ENCODE measurements around the gene GTPBP3.

The GTPBP3 gene

DNA sequence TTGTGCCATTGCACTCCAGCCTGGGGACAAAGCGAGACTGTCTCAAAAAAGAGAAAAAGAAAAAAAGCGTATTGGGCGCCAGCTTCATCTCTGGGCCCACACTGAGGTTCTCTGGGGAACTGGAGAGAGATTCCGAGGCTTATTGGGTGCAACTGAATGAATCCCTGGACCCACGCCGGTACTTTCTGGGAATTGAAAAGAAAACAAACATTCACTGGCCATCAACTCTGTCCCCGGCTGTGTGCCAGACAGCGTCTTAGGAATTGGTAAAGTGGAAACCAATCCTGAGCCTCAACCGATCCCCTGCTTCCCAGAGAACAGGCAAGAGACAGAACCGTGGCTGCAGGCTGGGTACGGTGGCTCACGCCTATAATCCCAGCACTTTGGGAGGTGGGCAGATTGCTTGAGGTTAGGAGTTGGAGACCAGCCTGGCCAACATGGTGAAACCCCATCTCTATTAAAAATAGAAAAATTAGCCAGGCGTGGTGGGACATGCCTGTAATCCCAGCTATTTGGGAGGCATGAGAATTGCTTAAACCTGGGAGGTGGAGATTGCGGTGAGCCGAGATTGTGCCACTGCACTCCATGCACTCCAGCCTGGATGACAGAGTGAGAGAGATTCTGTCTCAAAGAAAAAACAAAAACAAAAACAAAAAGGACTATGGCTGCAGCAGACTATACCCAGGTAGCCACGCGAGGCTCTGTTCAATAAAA is 11.3 kb upstream of the GTPBP3 start:
- DNase-seq (no peak), ATAC-seq (ENCODE audit: insufficient read depth, low read depth) (no peak)
- no peaks in the 10 kb centered on the region for H3K9me3 ChIP-seq (ENCODE audit: insufficient read depth, low read length, severe bottlenecking)
- H3K4me3 ChIP-seq (ENCODE audit: low read depth in 1 of 2, low read length in 2 of 2): no peak overlapping the region
- no peaks in the 10 kb centered on the region for H3K79me2 ChIP-seq (ENCODE audit: insufficient read depth, low read length)
- H4K20me1 ChIP-seq (ENCODE audit: insufficient read depth, low read length): peaks cover 4% of the 10 kb centered on the region
- H3K36me3 ChIP-seq (ENCODE audit: insufficient read depth, low read length): peaks cover 23% of the 10 kb centered on the region
- H3K27ac ChIP-seq (ENCODE audit: low read length): no peak overlapping the region
- H3K27me3 ChIP-seq (ENCODE audit: insufficient read depth, low read length, poor library complexity): no peaks in the 10 kb centered on the region
- no peak overlapping the region for H3K4me2 ChIP-seq (ENCODE audit: insufficient read depth, low read length)
- no peak overlapping the region for H3K9ac ChIP-seq (ENCODE audit: low read depth, low read length)
- H3K4me1 ChIP-seq (ENCODE audit: insufficient read depth, low read length): no peaks in the 10 kb centered on the region
- TF ChIP-seq, protein P1, sequence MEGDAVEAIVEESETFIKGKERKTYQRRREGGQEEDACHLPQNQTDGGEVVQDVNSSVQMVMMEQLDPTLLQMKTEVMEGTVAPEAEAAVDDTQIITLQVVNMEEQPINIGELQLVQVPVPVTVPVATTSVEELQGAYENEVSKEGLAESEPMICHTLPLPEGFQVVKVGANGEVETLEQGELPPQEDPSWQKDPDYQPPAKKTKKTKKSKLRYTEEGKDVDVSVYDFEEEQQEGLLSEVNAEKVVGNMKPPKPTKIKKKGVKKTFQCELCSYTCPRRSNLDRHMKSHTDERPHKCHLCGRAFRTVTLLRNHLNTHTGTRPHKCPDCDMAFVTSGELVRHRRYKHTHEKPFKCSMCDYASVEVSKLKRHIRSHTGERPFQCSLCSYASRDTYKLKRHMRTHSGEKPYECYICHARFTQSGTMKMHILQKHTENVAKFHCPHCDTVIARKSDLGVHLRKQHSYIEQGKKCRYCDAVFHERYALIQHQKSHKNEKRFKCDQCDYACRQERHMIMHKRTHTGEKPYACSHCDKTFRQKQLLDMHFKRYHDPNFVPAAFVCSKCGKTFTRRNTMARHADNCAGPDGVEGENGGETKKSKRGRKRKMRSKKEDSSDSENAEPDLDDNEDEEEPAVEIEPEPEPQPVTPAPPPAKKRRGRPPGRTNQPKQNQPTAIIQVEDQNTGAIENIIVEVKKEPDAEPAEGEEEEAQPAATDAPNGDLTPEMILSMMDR (IDR thresholded peaks at IDR 0.05; ENCODE audit: borderline replicate concordance, extremely low read depth, low read length, poor library complexity, severe bottlenecking): no peak
- TF ChIP-seq EZH2 (IDR thresholded peaks at IDR 0.05; ENCODE audit: borderline replicate concordance, low read depth, low read length, severe bottlenecking): no peak
- H2AFZ ChIP-seq (ENCODE audit: low read depth, low read length): no peak overlapping the region

GRCh38 chr19:17326595-17326966 is 10.8 kb upstream of the GTPBP3 start:
- ATAC-seq (ENCODE audit: insufficient read depth, low read depth): no peak
- DNase-seq: no peak
- H3K4me2 ChIP-seq (ENCODE audit: insufficient read depth, low read length): no peak overlapping the region
- H3K27ac ChIP-seq (ENCODE audit: low read length): no peak overlapping the region
- H4K20me1 ChIP-seq (ENCODE audit: insufficient read depth, low read length): peaks cover 4% of the 10 kb centered on the region
- H3K9me3 ChIP-seq (ENCODE audit: insufficient read depth, low read length, severe bottlenecking): no peaks in the 10 kb centered on the region
- TF ChIP-seq, protein P1 (IDR thresholded peaks at IDR 0.05; ENCODE audit: borderline replicate concordance, extremely low read depth, low read length, poor library complexity, severe bottlenecking): no peak
- TF ChIP-seq EZH2 (IDR thresholded peaks at IDR 0.05; ENCODE audit: borderline replicate concordance, low read depth, low read length, severe bottlenecking): no peak
- H3K9ac ChIP-seq (ENCODE audit: low read depth, low read length): no peak overlapping the region
- peaks cover 18% of the 10 kb centered on the region for H3K36me3 ChIP-seq (ENCODE audit: insufficient read depth, low read length)
- no peaks in the 10 kb centered on the region for H3K79me2 ChIP-seq (ENCODE audit: insufficient read depth, low read length)
- H3K27me3 ChIP-seq (ENCODE audit: insufficient read depth, low read length, poor library complexity): no peaks in the 10 kb centered on the region
- H2AFZ ChIP-seq (ENCODE audit: low read depth, low read length): no peak overlapping the region
- H3K4me3 ChIP-seq (ENCODE audit: low read depth in 1 of 2, low read length in 2 of 2): no peak overlapping the region
- H3K4me1 ChIP-seq (ENCODE audit: insufficient read depth, low read length): no peaks in the 10 kb centered on the region

GRCh38 chr19:17327068-17327653 is 10.2 kb upstream of the GTPBP3 start:
- no peak overlapping the region for H2AFZ ChIP-seq (ENCODE audit: low read depth, low read length)
- no peak overlapping the region for H3K4me2 ChIP-seq (ENCODE audit: insufficient read depth, low read length)
- H3K9ac ChIP-seq (ENCODE audit: low read depth, low read length): no peak overlapping the region
- H3K4me1 ChIP-seq (ENCODE audit: insufficient read depth, low read length): no peaks in the 10 kb centered on the region
- H3K9me3 ChIP-seq (ENCODE audit: insufficient read depth, low read length, severe bottlenecking): no peaks in the 10 kb centered on the region
- H3K79me2 ChIP-seq (ENCODE audit: insufficient read depth, low read length): no peaks in the 10 kb centered on the region
- H4K20me1 ChIP-seq (ENCODE audit: insufficient read depth, low read length): peaks cover 4% of the 10 kb centered on the region; the same call in 1 of the 2 replicates
- DNase-seq (no peak), ATAC-seq (ENCODE audit: insufficient read depth, low read depth) (no peak)
- no peak overlapping the region for H3K4me3 ChIP-seq (ENCODE audit: low read depth in 1 of 2, low read length in 2 of 2)
- peaks cover 12% of the 10 kb centered on the region for H3K36me3 ChIP-seq (ENCODE audit: insufficient read depth, low read length)
- no peak for TF ChIP-seq EZH2 (IDR thresholded peaks at IDR 0.05; ENCODE audit: borderline replicate concordance, low read depth, low read length, severe bottlenecking)
- TF ChIP-seq, protein P1 (IDR thresholded peaks at IDR 0.05; ENCODE audit: borderline replicate concordance, extremely low read depth, low read length, poor library complexity, severe bottlenecking): no peak
- H3K27ac ChIP-seq (ENCODE audit: low read length): no peak overlapping the region
- no peaks in the 10 kb centered on the region for H3K27me3 ChIP-seq (ENCODE audit: insufficient read depth, low read length, poor library complexity)

All from DND-41 (cell line).